Measurements from ENCODE around the gene PRCD.
"Not testable (repeated sequence)": the region's sequence is repeated elsewhere in the genome, so short reads cannot be mapped to it uniquely, and the experiment has no call there.

PRCD gene

GRCh38 chr17:76557368-76558197, 17.7 kb downstream of the PRCD start:
- DNase-seq, result peak; percentile 97

DNA sequence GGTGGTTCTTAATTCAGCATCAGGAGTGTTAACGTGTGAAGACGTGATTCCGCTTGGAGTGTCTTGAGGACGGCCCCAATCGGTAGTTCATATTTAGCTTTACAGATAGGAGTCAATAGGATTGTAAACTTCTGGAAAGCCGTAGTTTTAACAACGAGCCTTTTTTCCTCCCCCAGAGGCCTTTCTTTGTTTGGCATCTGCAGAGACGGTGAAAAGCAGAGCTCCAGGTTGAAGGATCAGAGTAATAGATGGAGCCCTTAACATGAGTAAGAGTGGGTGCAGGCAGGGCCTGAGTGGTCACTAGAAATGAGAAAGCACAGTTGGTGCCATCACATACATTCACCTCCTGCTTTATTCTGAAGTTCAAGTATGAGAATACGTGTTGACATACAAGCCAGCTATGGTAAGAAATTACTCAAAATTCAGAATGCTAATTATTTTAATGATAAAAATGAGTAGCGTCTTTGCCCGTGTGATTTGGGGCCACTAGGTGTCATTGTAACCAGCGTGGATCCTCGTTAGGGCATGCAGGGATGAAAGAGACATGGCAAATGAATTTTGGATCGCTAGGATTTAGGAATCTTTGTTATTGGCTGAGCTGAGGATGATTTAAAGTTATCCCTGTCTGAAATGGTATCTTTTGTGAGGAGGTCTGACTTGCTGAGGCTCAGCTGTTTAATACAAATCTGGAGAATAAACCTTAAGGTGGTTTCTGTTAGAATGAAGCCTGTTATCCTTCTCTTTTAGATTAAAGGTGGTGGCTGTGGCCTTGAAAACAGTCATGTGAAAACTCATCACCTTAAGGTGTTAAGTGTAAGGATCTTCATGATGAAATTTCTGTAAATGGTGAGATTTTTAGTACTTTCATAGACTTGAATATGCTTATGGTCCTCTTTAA, 18.6 kb downstream of the PRCD start:
- DNase-seq, result no peak

DNA sequence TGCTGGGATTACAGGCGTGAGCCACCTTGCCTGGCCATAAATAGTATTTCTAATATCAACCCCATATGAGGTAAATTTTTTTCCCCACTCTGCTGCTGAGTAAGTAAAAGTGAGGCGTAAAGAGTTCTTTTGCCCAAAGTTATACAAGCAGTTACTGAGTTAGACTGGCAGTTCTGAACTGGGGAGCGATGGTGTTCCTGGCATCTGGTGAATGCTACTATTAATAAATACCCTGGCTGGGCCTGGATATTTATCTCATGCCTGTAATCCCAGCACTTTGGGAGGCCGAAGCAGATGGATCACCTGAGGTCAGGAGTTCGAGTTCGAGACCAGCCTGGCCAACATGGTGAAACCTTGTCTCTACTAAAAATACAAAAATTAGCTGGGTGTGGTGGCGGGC, 19.6 kb downstream of the PRCD start:
- DNase-seq, result not testable (repeated sequence)

GRCh38 chr17:76560036-76560876, 20.4 kb downstream of the PRCD start:
- DNase-seq, result no peak

- no peak for DNase-seq
These were observed 21.0 kb downstream of the PRCD start for GRCh38 chr17:76560877-76561221.

DNA sequence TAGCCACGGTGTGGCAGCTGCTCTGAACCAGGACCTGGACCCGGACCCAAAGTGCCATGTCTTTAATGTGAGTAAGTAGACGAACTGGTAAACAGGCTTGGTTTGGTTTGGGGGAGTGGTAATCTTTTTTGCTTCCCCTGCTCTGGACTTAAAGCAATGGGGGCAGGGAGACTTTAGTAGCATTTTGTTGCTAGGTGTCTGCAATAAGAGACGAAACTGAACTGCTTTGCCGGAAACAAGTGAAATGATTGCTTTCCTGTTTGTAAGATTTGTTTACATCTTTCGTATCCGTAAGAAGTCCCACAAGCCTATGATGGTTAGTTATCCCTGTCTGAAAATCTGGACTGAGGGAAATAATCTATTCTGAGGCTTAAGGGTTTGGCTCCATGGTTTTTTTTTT, 21.5 kb downstream of the PRCD start:
- DNase-seq, result no peak

GRCh38 chr17:76561799-76562268, 22.0 kb downstream of the PRCD start:
- DNase-seq, result peak; percentile 78

DNA sequence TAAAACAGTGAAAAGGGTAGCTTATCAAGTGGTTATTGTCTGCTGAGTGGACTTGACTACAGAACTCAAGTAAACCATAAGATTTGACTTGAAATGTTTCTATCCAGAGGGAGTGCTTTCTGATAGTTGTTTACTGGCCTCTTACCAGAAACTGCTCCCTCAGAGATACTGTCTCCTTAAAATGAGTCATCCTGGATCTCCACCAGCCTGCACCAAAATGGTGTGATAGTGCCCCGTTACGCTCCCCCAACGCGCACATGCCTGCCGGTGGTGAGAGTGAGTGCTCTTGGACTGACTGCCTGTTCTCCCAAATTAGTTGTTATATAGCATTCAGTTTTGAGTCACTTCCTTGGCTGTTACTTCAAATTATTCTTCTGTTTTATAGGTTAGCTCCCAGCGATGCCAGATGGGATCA, 22.9 kb downstream of the PRCD start:
- peak; percentile 83 for DNase-seq

DNA sequence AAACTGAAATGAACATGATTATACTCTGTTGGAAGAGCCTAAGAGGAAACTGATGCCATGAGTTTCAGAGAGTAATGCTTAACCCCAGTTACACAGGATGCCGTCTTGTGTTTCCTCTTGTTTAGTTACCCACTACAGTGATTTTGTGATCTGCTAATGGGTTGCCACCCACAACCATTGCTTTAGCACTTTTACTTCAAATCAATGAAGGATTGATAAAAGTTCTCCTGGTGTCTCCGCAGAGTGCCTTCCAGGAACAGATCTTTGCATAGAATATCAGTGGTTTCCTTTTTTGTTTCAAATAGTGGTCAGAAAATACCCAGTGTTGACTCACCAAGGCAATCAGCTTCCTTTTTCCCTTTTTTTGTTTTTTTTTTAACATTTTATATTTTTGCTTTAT, 23.5 kb downstream of the PRCD start:
- DNase-seq, result not testable (repeated sequence)

- DNase-seq, result not testable (repeated sequence)
These were observed 25.3 kb downstream of the PRCD start for GRCh38 chr17:76564991-76565727.

GRCh38 chr17:76565728-76566612, 26.1 kb downstream of the PRCD start:
- DNase-seq, result no peak

DNA sequence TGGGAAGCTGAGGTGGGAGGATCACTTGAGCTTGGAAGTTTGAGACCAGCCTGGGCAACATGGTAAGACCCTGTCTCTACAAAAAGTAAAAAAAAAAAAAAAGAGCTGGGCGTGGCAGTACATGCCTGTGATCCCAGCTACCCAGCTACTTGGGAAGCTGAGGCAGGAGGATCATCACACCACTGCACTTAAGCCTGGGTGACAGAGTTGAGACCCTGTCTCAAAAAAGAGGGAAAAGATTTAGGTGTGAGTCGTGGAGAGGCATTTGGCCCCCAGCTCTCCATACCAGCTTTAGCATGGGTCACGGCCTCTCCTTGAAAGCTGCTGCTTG, 26.7 kb downstream of the PRCD start:
- no peak for DNase-seq

GRCh38 chr17:76566988-76567431, 27.2 kb downstream of the PRCD start:
- no peak for DNase-seq

DNA sequence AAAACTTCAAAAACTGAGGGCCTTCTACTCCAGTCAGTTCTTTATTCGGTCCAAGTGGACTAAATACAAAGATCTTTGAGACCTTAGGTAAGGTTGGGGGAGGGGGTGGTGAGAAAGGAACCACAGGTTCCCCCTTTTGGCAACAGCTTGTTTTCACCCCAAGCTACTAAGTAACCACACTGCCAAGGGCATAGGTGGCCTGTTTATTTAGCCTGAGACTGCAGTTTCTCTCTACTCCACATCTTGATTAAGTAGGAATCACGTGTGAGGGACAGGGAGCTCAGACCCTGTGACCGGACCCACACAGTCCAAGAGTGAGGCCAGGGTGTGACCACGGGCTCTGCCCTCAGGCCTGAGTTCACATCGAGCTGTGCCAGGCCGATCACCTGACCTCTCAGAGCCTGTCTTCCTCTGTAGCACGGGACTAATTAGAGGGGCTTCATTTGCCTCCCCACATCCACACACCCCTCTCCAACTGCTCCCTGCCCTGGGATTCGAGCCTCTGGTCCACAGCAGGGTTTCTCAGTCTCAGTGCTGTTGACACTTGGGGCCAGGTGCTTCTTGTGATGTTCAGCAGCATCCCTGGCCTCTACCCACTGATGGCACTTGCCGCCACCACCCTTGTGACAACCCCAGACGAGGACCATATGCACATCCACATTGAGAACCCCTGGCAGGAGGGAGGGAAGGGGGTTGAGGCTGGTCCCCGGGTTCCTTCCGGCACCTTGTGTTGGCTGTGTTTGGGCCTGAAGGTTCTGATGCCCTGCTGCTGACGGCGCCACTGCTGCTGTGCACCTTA, 28.0 kb downstream of the PRCD start:
- DNase-seq, result no peak

GRCh38 chr17:76568811-76569221, 29.0 kb downstream of the PRCD start:
- DNase-seq, result no peak

- no peak for DNase-seq
These were observed 29.9 kb downstream of the PRCD start for GRCh38 chr17:76569607-76570279.

DNA sequence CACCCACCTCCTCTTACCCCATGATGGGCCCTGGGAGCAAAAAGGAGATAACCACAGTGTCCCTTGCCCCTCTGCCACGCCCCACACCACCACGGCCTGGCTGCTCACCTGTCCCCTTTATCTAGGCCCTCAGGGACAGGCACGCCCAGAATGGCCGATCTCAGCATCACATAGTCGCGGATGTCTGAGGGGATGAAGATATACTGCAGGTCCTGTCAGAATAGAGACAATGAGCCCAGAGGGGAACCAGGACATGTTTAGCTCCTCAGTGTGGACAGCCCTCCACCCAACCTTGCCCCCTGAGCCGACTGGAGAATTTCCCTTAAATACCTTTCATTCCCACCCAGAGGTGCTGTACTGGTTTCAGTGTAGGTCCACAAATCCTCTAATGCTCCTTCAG, 30.6 kb downstream of the PRCD start:
- DNase-seq, result no peak

- DNase-seq, result no peak
These were observed 31.1 kb downstream of the PRCD start for GRCh38 chr17:76570877-76571471.

Data from fibroblast of skin of abdomen (primary cell).